ENCODE data around the gene SLC17A4. TPM values are rescaled to one million over a fixed set of nuclear protein-coding genes. Genes with fewer than 3 reads are reported as not detected.

The SLC17A4 gene, protein sequence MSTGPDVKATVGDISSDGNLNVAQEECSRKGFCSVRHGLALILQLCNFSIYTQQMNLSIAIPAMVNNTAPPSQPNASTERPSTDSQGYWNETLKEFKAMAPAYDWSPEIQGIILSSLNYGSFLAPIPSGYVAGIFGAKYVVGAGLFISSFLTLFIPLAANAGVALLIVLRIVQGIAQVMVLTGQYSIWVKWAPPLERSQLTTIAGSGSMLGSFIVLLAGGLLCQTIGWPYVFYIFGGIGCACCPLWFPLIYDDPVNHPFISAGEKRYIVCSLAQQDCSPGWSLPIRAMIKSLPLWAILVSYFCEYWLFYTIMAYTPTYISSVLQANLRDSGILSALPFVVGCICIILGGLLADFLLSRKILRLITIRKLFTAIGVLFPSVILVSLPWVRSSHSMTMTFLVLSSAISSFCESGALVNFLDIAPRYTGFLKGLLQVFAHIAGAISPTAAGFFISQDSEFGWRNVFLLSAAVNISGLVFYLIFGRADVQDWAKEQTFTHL
- total RNA-seq = not detected in 2 replicates

DNA sequence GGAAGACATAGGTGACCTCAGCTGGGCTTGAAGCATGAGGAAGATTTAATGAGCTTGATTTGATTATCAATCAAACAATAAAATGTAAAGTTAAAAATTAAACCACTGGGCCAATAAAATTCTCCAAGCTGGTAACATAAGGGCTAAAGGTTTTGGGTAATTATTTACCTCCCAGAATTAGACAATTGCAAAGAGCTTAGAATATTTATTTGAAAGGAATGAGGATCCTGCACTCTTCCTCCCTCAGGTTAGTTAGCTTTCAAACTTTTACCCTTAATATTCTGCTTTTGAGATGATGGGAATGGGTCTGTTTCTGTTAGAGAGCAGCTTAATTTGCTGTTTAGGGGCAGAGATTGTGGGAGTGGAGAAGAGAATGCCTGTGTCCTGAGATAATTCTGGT is at the start of gene SLC17A4:
Gene SLC17A4, plus strand, starts transcription at position 208 of the 400 bp plus-strand sequence. CDS start 7,221 bp downstream, outside the sequence.

Other genes starting within 250 kb of the SLC17A4 start
- gene SCGN, start 102.5 kb upstream of the SLC17A4 start, total RNA-seq = not detected in 2 replicates
- gene SLC17A1, start 77.3 kb downstream of the SLC17A4 start, total RNA-seq = not detected in 2 replicates
- not detected in 2 replicates for gene SLC17A3, start 119.5 kb downstream of the SLC17A4 start, total RNA-seq
- gene SLC17A2, start 175.9 kb downstream of the SLC17A4 start, total RNA-seq = 0.07 TPM in 1 of 2 replicates, not detected in the other
- 7.5 and 10.2 TPM in 2 replicates for gene TRIM38, start 208.1 kb downstream of the SLC17A4 start, total RNA-seq

Measured in smooth muscle cell of the pulmonary artery (primary cell).